Stimulated activated CD4-positive, alpha-beta T cell treated with anti-CD3 and anti-CD28 coated beads, Interleukin-4, amount 100 ng/mL, for 1 hour (primary cell): ENCODE results near the gene PCTP.

ENCODE experiments used
- DNase-seq: peaks from one replicate; pipeline ENCODE4 v3.0.0-alpha.2; 2020

The PCTP gene

GRCh38 chr17:55811536-55811935, 60.7 kb downstream of the PCTP start:
- DNase-seq = no peak

- DNase-seq = no peak
Measured at GRCh38 chr17:55812323-55812722, 61.5 kb downstream of the PCTP start.

- DNase-seq = no peak
Measured at GRCh38 chr17:55813944-55814343, 63.1 kb downstream of the PCTP start.

- DNase-seq = no peak
Measured at GRCh38 chr17:55814377-55814776, 63.5 kb downstream of the PCTP start.

- DNase-seq = no peak
Measured at GRCh38 chr17:55816532-55817396, 65.9 kb downstream of the PCTP start.

- DNase-seq = no peak
Measured at GRCh38 chr17:55817397-55817709, 66.5 kb downstream of the PCTP start.

DNA sequence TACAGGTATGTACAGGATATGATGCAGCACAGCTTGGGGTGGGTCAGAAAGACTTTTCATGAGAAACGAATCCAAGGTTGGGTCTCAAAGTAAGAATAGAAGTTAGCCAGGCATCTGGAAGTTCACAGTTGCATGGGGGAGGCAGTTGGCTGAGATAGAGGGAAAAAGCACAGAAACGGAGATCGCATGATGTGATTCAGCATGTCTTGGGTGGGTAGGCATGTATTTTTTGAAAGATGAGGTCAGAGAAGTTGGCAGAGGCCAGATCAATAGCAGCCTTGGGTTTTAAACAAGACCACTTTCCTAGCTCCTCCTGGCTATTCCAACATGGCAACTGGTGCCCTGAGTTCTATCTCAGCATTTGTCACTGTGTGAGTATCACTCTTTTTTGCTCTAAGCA, 67.2 kb downstream of the PCTP start:
- no peak for DNase-seq

DNA sequence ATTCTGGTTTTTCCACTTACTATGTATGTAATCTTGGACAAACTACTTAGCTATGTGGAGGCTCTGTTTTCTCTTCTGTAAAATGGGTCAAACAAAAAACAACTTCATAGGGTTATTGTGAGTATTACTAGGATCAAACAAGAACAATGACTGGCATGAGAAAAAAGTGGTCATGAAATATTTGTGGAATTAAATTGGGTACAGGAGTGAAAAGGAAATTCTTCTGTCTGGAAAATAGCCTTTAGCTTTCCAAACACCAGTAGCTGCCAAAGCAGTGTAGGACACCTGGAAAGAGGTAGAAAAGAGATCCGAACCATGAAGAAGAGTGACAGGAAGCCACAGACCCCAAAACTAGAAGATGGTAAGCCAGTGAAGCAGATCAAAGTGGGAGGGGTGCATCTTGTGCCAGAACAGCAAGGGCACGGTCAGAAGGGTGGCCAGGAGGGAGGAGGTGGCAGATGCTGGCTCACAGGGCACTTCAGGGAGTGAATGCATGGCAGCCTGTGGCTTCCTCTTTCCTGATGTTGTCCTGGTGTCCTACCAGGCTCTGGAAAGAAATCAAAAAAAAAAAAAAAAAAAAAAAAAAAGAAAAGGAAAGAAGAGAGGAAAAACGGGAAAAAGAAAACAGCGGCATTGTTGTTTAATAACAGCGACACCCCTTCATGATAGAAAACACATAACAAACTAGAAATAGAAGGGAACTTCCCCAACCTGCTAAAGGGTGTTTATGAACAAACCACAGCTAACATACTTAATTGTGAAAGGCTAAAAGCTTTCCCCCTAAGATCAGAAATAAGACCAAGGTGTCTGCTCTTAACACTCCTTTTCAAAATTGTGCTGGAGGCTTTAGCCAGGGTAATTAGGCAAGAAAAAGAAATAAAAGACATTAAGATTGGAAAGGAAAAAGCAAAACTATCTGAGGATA, 67.9 kb downstream of the PCTP start:
- no peak for DNase-seq

DNA sequence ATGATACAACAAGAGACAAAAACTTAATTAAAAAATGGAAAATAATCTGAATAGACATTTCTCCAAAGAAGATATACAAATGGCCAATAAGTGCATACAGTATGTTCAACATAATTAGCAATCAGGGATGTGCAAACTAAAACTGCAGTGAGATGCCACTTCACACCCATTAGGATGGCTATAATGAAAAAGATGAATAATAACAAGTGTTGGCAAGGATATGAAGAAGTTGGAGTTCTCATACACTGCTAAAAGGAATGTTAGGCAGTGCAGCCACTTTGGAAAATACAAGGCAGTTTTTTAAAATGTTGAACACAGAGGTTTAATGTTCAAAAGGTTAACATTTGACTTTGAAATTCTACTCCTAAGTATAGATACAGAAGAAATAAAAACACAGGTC, 69.8 kb downstream of the PCTP start:
- no peak for DNase-seq

DNA sequence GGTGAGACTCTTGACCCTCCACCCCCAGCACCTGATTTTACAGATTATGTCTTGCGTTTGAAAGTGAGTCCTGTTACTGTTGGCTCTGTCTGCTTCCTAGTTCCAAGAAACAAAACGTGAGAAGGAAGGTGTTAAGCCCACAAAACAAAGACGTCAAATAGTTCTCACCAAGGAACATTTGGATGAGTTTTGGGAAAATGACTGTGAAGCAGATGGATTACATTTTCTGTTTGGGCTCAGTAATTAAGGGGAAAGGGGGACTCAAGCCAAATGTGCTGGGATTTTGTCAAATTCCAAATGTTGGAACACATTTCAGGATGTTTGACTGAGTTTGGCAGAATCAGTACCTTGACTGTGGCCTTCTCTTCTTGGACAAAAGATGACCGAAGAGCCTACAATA, 71.2 kb downstream of the PCTP start:
- DNase-seq = no peak

GRCh38 chr17:55825213-55825612, 74.4 kb downstream of the PCTP start:
- no peak for DNase-seq
